H9 (cell line): ENCODE results near the gene FRMD1. TPM values are rescaled to one million over a fixed set of nuclear protein-coding genes. Genes with fewer than 3 reads are reported as not detected.

Experiments used
- DNase-seq: peaks from one replicate; pipeline ENCODE4 v3.0.0-alpha.2; 2017
- H2AFZ ChIP-seq: one replicate; pipeline ENCODE4 v1.6.1; 2013; ENCODE audit warnings: mild to moderate bottlenecking, low read length, control low read depth, moderate library complexity
- H2AK5ac ChIP-seq: 2 replicates; pipeline ENCODE4 v1.6.1; 2013; ENCODE audit warnings: low read length, control low read depth, mixed read lengths; ENCODE audit not compliant: insufficient read length
- H2BK120ac ChIP-seq: one replicate; pipeline ENCODE4 v1.6.1; 2013; ENCODE audit warnings: low read depth, mild to moderate bottlenecking, low read length, control low read depth, inconsistent platforms; ENCODE audit not compliant: poor library complexity, severe bottlenecking
- H2BK12ac ChIP-seq: 2 replicates; pipeline ENCODE4 v1.6.1; 2013; ENCODE audit warnings: low read length, control low read depth, mixed read lengths, low read depth; ENCODE audit not compliant: insufficient read length
- H2BK15ac ChIP-seq: 2 replicates; pipeline ENCODE4 v1.6.1; 2013; ENCODE audit warnings: low read depth, low read length, control low read depth
- H2BK20ac ChIP-seq: one replicate; pipeline ENCODE4 v1.6.1; 2013; ENCODE audit warnings: low read depth, mild to moderate bottlenecking, low read length, control low read depth, inconsistent platforms; ENCODE audit not compliant: poor library complexity, severe bottlenecking
- H2BK5ac ChIP-seq: 2 replicates; pipeline ENCODE4 v1.6.1; 2013; ENCODE audit warnings: low read length, control low read depth, mixed read lengths; ENCODE audit not compliant: insufficient read length
- H3K14ac ChIP-seq: 2 replicates; pipeline ENCODE4 v1.6.1; 2013; ENCODE audit warnings: low read length, control low read depth; ENCODE audit not compliant: insufficient read depth
- H3K18ac ChIP-seq: 2 replicates; pipeline ENCODE4 v1.6.1; 2013; ENCODE audit warnings: low read depth, mild to moderate bottlenecking, mixed read lengths, low read length, control low read depth; ENCODE audit not compliant: insufficient read length
- H3K23ac ChIP-seq: 2 replicates; pipeline ENCODE4 v1.6.1; 2013; ENCODE audit warnings: low read length, control low read depth, mixed read lengths, low read depth; ENCODE audit not compliant: insufficient read length
- H3K23me2 ChIP-seq: 2 replicates; pipeline ENCODE4 v1.6.1; 2013; ENCODE audit warnings: low read depth, mild to moderate bottlenecking, mixed read lengths, low read length, control low read depth; ENCODE audit not compliant: insufficient read length, poor library complexity, severe bottlenecking
- H3K27ac ChIP-seq: 2 replicates; pipeline ENCODE4 v1.5.1; 2013; ENCODE audit warnings: low read length, control low read depth, mixed read lengths, low read depth; ENCODE audit not compliant: insufficient read length
- H3K27me3 ChIP-seq: 2 replicates; pipeline ENCODE4 v1.6.1; 2013; ENCODE audit warnings: low read length, control low read depth, inconsistent platforms; ENCODE audit not compliant: insufficient read depth
- H3K4ac ChIP-seq: 2 replicates; pipeline ENCODE4 v1.6.1; 2013; ENCODE audit warnings: low read depth, mild to moderate bottlenecking, control low read depth, inconsistent platforms, low read length, moderate library complexity
- H3K4me1 ChIP-seq: 2 replicates; pipeline ENCODE4 v1.6.1; 2013; ENCODE audit warnings: low read length, control low read depth, inconsistent platforms; ENCODE audit not compliant: insufficient read depth
- H3K4me2 ChIP-seq: 2 replicates; pipeline ENCODE4 v1.6.1; 2013; ENCODE audit warnings: low read length, control low read depth, mixed read lengths; ENCODE audit not compliant: insufficient read length, insufficient read depth
- H3K56ac ChIP-seq: 2 replicates; pipeline ENCODE4 v1.6.1; 2013; ENCODE audit warnings: low read depth, mild to moderate bottlenecking, mixed read lengths, low read length, control low read depth; ENCODE audit not compliant: insufficient read length
- H3K79me1 ChIP-seq: 2 replicates; pipeline ENCODE4 v1.6.1; 2013; ENCODE audit warnings: low read depth, mild to moderate bottlenecking, moderate library complexity, low read length, control low read depth, inconsistent platforms; ENCODE audit not compliant: insufficient read depth, poor library complexity, severe bottlenecking
- H3K79me2 ChIP-seq: 2 replicates; pipeline ENCODE4 v1.6.1; 2013; ENCODE audit warnings: low read length, control low read depth, inconsistent platforms; ENCODE audit not compliant: insufficient read depth
- H3K9ac ChIP-seq: 2 replicates; pipeline ENCODE4 v1.6.1; 2013; ENCODE audit warnings: low read length, control low read depth, mixed read lengths; ENCODE audit not compliant: insufficient read length; ENCODE audit errors: extremely low read depth
- H3K9me3 ChIP-seq: one replicate; pipeline ENCODE4 v1.6.1; 2013; ENCODE audit warnings: low read depth, low read length, inconsistent platforms; ENCODE audit not compliant: control insufficient read depth
- H3T11ph ChIP-seq: one replicate; pipeline ENCODE4 v1.6.1; 2013; ENCODE audit warnings: mild to moderate bottlenecking, low read length, control low read depth, inconsistent platforms
- H4K20me1 ChIP-seq: one replicate; pipeline ENCODE4 v1.6.1; 2013; ENCODE audit not compliant: control insufficient read depth, insufficient read length, insufficient read depth
- H4K5ac ChIP-seq: 2 replicates; pipeline ENCODE4 v1.6.1; 2013; ENCODE audit warnings: low read depth, mild to moderate bottlenecking, mixed read lengths, low read length, control low read depth; ENCODE audit not compliant: insufficient read length
- H4K8ac ChIP-seq: replicated peaks from 2 replicates; pipeline ENCODE4 v1.6.1; 2013; ENCODE audit warnings: low read length, control low read depth, mixed read lengths, low read depth; ENCODE audit not compliant: insufficient read length
- H4K91ac ChIP-seq: 2 replicates; pipeline ENCODE4 v1.6.1; 2013; ENCODE audit warnings: low read depth, mild to moderate bottlenecking, moderate library complexity, mixed read lengths, low read length, control low read depth; ENCODE audit not compliant: insufficient read length
- H3K27ac Mint-ChIP-seq, 3 experiments: 2 replicates in 2 of 3; 3 replicates in 1 of 3; pipeline ENCODE4 v1.8.0; 2020 to 2021; ENCODE audit warnings: mixed read lengths in 3 of 3, mild to moderate bottlenecking in 1 of 3, moderate library complexity in 1 of 3
- H3K27me3 Mint-ChIP-seq: 2 replicates; pipeline ENCODE4 v1.8.0; 2021; ENCODE audit warnings: low read depth, mild to moderate bottlenecking, moderate library complexity, mixed read lengths
- H3K36me3 Mint-ChIP-seq, 3 experiments: 2 replicates in 2 of 3; 3 replicates in 1 of 3; pipeline ENCODE4 v1.8.0; 2020 to 2021; ENCODE audit warnings: low read depth in 3 of 3, mixed read lengths in 3 of 3; ENCODE audit not compliant: insufficient read depth in 1 of 3
- H3K4me1 Mint-ChIP-seq, 2 experiments: 2 replicates each; pipeline ENCODE4 v1.8.0; 2020; ENCODE audit warnings: mixed read lengths in 2 of 2
- H3K4me3 Mint-ChIP-seq, 2 experiments: 2 replicates in 1 of 2; 3 replicates in 1 of 2; pipeline ENCODE4 v1.8.0; 2020 to 2021; ENCODE audit warnings: mild to moderate bottlenecking in 2 of 2, mixed read lengths in 2 of 2, moderate library complexity in 1 of 2
- H3K9me3 Mint-ChIP-seq, 2 experiments: 2 replicates in 1 of 2; 3 replicates in 1 of 2; pipeline ENCODE4 v1.8.0; 2020; ENCODE audit warnings: mild to moderate bottlenecking in 2 of 2, mixed read lengths in 2 of 2, moderate library complexity in 1 of 2
- WGBS: extraction: QIAGEN DNeasy Blood & Tissue Kit; methylation state at CpG from one replicate; pipeline ENCODE4 v1.1.7; 2013; ENCODE audit warnings: missing lambda C conversion rate, low lambda C conversion rate, mixed read lengths; ENCODE audit not compliant: insufficient read length; ENCODE audit errors: extremely low coverage; 5-methylcytosine and 5-hydroxymethylcytosine counted together
- total RNA-seq: library from RNA; stranded (reverse); gene quantifications from 2 replicates; pipeline ENCODE4 v1.2.1, GENCODE V29; 2021
- TF ChIP-seq, protein P1 (sequence below): fragments of 200-600 bp; sonication (generic); conservative IDR thresholded peaks from 3 replicates; pipeline ENCODE4 v1.8.0; 2021; ENCODE audit warnings: antibody characterized with exemption, mild to moderate bottlenecking

FRMD1 gene
- total RNA-seq, 1 experiment from 2014 or later: not detected

- Histone ChIP-seq H3T11ph (no peak overlapping the region), H3K9ac (no peak overlapping the region)
- H3K27ac Mint-ChIP-seq: no peak overlapping the region
Measured at GRCh38 chr6:168072261-168072660, 6.8 kb downstream of the FRMD1 start.

More at GRCh38 chr6:168072261-168072660, 6.8 kb downstream of the FRMD1 start:
- Histone ChIP-seq H3K14ac (no peak overlapping the region; the same call in 1 of the 2 replicates), H2AK5ac (no peak overlapping the region), H2BK20ac (no peak overlapping the region), H4K20me1 (no peaks in the 10 kb centered on the region), H4K91ac (no peak overlapping the region), H2BK5ac (no peak overlapping the region), H3K4me2 (no peak overlapping the region), H3K23ac (no peak overlapping the region), H3K9me3 (no peaks in the 10 kb centered on the region), H3K18ac (no peak overlapping the region), H3K79me2 (no peaks in the 10 kb centered on the region), H3K27me3 (no peaks in the 10 kb centered on the region), H2BK15ac (no peak overlapping the region), H3K23me2 (no peaks in the 10 kb centered on the region), H3K4ac (no peak overlapping the region), H2BK120ac (no peak overlapping the region), H3K56ac (no peak overlapping the region), H3K4me1 (no peaks in the 10 kb centered on the region), H2BK12ac (no peak overlapping the region), H3K27ac (no peak overlapping the region), H2AFZ (no peak overlapping the region), H4K8ac (no peak overlapping the region), H3K79me1 (no peaks in the 10 kb centered on the region), H4K5ac (no peak overlapping the region)
- TF ChIP-seq, protein P1, sequence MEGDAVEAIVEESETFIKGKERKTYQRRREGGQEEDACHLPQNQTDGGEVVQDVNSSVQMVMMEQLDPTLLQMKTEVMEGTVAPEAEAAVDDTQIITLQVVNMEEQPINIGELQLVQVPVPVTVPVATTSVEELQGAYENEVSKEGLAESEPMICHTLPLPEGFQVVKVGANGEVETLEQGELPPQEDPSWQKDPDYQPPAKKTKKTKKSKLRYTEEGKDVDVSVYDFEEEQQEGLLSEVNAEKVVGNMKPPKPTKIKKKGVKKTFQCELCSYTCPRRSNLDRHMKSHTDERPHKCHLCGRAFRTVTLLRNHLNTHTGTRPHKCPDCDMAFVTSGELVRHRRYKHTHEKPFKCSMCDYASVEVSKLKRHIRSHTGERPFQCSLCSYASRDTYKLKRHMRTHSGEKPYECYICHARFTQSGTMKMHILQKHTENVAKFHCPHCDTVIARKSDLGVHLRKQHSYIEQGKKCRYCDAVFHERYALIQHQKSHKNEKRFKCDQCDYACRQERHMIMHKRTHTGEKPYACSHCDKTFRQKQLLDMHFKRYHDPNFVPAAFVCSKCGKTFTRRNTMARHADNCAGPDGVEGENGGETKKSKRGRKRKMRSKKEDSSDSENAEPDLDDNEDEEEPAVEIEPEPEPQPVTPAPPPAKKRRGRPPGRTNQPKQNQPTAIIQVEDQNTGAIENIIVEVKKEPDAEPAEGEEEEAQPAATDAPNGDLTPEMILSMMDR: no peak
- Mint-ChIP-seq H3K9me3 (no peaks in the 10 kb centered on the region; a peak in 1 of 5 replicates), H3K4me3 (no peak overlapping the region), H3K4me1 (peaks cover 7 to 12% of the 10 kb centered on the region in 2 experiments), H3K36me3 (no peaks in the 10 kb centered on the region), H3K27me3 (peaks cover 3% of the 10 kb centered on the region)
- WGBS: no CpG with 5 or more reads among the region's 24 CpGs
- no peak for DNase-seq
